SKM-1 treated with dmso at 0.1 percent for 144 hours (cell line): ENCODE data around the gene ABCA1.
"Not testable (repeated sequence)": the region's sequence is repeated elsewhere in the genome, so short reads cannot be mapped to it uniquely, and the experiment has no call there.

Experiments used
- DNase-seq: peaks from one replicate; lab custom pipeline; 2025; ENCODE audit not compliant: unreplicated experiment; lab: John Stamatoyannopoulos, UW

Gene ABCA1

DNA sequence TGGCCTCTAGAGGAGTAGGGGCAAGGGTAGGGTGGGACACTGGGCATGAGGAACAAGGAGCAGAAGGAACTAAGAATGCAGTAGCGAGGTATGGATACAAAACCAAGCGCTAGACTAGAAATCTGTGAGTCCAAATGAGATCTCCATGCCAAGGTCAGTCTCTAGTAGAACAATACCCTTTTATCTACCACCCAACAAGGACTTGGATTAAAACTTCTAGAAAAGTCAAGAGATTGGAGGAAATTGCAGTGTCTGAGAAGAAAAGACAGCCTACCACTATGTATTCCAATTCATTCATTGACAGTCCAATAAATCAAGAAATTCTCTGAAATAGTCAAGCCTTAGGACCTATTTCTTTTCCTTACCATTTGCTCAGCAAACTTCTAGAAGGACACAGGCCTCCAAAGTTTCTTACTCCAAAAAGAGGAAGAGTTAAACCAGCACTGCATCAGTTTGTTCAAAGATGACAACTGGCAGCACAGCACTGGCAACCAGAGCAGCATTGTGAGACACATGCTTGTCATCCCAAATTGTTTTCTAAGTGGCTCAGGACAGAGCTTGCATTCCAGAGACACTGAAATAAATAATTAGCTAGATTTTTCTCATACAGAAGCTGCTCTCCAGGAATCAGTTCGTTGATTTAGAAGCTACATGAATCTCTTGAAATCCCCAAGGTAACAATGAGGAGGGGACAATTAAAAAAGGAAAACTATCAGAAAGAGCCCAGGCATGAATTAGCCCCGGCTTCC lies 22.6 kb downstream of the ABCA1 start:
- no peak for DNase-seq

DNA sequence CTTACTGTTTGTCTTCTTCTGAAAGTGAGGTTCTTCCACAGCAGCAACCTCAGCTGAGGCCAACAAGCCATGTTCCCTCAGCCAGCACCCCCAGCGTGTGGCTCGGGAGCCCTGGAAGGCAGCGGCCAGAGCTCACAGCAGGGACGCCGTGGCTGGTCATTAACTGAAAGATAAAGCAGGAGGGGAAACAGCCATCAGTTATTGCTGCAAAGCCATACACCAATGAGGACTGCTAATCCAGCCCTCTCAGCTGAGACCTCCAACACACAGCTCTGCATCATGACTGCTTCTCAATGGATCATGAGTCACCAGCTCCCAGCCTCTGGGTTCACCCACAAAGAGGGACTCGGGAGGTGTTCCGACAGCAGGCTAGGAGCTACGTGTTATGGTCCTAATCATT lies 24.3 kb downstream of the ABCA1 start:
- DNase-seq = no peak

DNA sequence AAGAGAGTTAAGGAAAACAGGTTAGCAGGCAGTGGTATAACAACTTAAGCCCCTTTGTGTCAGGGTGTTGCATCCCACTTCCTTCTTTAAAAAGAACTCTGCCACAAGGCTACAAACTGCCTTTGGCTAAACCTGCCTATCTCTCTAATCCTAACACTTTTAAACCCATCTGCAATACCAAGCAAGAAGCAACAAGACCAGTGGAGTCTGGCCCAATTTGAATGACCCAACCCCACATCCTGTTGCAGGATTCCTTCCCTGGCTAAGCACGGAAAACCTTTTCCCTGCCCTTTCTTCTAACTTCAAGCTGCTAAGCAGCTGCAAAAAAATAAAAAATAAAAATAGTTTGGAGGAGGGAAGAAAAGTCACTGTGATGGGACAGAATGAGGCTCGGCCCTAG lies 27.1 kb downstream of the ABCA1 start:
- DNase-seq = no peak

DNA sequence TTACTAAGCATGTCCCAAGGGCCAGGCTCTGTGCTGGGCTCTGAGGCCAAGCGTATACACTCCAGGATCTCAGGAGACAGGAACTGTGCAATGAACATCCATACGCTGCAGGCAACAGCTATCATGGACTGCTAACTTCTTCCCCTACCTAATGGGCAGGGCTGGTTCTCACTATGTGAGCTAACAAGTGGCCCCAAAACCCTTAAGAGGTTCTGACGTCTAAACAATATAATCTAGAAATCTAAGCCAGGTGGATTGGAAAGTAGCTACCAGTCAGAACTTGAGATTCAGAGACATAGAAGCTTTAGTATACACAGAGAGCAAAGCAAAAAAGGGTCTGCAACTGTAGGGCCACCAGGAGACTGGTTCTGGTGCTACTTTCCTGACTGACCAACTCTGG lies 27.6 kb downstream of the ABCA1 start:
- no peak for DNase-seq

DNA sequence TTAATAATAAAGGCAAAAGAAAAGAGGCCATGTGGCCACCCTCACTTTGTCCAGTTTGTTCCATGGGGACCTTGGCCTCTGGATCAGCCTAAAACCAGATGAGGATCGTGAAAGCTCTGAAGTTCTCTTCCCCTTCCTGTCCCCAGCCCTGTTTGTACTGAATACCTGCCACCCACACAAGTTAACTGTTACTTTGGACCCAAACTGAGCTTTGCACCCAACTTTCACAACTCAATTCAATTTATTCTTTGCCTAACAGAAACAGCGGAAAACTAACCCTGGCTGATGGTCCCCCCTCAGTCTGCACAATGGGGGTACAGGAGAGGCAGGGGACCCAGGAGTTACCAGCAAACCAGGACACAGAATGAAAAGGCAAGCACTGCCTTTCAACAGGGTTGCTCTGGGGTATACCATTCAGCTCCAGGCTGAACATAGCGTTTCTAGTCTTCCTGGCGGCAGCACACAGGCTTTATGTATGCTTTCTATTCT lies 28.2 kb downstream of the ABCA1 start:
- no peak for DNase-seq

DNA sequence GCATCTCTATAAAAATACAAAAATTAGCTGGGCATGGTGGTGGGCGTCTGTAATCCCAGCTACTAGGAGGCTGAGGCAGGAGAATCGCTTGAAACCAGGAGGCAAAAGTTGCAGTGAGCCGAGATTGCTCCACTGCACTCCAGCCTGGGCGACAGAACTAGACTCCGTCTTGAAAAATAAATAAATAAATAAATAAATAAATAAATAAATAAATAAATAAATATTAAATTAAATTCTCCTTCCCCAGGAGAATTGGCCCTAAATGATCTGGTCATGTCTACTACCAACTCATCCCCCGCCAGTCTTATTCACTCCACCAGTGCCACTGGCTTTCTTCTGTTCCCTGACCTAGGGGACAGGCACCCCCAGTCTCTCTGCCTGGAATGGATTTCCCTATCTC lies 29.6 kb downstream of the ABCA1 start:
- not testable (repeated sequence) for DNase-seq

DNA sequence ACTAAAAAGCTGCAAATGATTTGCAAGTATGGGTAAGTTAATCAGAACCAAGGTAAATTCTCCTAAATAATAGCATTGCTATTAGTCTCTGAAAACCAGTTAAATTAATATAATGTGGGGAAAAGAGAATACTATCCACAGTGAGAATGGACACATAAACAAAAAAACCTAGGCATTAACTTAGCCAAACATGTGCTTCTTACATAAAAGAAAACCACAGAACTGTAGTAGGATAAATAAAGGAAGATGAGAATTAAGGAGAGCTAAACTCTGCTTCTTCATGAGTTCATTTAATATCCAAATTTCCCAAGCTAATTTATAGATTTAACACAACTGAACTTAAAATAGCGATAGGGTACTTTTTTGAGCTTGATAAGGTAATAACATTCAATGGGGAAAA lies 31.8 kb downstream of the ABCA1 start:
- no peak for DNase-seq

DNA sequence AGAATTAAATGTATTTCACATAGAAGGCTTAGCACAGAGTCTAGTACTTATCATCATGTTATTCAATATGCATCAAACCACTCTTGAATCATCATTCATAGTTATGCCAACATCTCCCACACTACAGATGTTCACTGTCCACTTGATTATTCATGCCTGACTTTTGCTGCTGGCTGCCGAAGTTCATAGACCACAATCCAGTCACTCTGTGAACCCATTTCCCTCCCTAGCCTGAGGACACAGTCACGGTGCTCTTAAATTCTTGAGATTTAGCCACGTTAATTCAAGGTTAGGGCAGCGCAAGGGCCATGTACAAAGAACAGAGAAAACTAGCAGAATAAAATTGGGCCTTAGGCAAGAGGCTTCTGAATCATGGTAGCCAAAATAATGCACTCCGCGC lies 32.4 kb downstream of the ABCA1 start:
- no peak for DNase-seq

DNA sequence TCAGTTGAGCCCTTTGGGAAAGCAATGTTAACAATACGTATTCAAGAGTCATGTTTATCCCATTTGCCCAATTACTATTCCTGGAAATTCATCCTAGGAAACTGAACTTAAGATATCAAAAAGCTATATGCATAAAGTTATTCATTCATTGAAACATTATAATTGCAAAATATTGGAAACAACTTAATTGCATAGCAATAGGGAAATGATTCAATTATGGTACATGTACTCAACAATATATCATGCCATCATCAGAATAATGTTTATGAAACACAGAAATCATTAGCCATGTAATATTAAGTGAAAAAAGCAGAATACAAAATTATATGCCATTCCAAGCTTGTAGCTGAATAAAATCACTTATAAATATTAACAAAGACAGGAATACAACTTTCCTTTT lies 35.3 kb downstream of the ABCA1 start:
- no peak for DNase-seq

DNA sequence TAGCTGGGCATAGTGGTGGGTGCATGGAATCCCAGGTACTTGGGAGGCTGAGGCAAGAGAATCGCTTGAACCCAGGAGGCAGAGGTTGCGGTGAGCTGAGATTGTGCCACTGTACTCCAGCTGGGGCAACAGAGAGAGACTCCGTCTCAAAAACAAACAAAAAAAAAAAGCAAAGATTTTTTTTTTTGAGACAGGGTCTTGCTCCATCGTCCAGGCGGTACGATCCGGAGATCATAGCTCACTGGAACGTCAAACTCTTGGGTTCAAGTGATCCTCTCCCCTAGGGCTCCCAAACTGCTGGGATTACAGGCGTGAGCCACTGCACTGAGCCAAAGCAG lies 37.6 kb downstream of the ABCA1 start:
- no peak for DNase-seq

DNA sequence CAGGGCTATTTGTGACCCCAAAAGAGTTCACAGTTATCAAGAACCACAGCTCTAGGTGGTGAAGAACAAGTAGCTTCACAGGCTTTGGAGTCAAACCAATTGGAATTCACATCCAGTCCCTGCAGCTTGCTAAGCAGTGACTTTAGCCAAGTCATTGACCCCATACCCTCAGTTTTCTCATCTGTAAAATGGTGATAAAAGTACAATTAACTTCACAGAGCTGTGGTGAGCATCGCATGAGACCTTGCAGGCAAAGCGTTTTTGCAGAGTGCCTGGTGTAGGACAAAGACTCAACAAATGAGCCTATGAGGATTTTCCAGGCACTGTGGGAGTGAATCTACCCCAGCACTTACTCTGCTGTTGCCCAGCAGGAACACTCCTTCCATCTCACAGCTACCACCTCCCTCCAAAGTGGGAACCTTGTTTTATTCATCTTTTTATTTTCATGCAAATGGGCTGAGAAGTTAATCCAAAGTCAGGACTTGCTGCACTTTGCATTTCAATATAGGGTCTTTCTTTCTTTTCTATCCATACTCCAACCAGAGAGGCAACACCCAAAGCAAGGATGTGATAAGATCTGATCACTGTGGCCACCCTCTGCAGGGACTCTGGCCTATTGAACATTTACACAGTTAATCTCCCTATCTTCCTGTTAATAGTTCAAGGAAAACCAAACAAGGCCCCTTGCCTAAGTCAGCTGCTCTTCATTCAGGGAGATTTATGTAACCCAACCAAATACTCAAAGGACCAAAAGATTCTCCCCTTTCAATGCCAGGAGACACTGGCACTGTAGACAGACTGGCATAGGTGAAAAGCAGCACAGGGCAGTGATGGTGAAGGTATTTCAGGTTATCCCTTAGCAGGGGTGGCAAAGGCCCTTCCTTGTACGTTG lies 41.9 kb downstream of the ABCA1 start:
- DNase-seq = no peak

DNA sequence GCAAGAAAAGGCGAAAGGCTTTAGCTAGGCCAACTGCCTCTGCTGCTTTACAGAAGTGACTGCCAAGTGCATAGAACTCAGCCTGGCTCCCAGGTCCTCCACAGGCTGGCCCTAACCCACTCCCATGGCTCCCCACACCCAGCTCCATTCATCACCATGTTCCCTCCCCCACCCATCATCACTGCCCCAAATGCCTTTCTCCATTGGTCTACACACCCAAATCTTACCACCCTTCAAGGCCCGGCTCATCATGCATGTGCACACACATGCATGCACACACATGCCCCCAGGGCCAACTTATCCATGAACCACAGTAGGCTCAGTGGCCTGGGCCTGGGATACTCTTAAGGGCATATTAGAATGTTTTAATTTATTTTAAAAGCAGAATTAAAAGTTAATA lies 44.8 kb downstream of the ABCA1 start:
- no peak for DNase-seq

DNA sequence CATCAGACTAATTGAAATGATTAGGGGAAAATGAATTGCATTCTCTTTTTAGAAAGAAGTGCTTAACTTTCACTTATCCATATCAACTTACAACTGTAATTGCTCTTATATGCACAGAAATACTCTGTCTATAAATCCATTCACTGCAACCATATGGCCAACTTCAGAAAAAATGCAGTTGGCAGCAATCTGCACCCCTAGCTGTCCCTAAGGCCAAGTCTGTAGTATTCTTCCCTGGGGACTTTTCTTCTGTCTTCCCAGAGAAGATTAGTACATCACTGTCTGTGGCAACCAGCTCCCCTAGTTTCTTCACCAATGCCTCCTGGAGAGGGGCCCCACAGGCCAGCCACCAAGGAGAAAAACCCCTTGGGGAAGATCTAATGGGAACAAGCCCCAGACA lies 45.4 kb downstream of the ABCA1 start:
- DNase-seq = no peak

DNA sequence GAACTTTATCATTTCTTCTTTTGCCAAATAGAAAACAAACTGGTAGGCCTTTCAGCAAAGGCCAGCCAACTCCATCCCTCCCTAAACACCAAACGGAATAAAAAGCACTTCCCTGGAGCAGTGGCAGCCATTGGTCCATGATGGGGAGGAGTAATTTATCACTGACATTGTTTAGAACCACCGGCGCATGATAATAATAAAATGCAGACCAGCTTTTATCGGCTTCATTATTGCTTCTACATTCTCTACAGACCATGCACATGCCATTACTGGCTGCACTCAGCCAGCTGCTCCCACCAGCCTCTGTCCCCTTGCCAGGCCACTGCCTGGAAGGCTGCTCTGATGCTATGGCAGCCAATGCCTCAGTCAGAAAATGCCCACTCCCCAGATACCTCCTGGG lies 45.9 kb downstream of the ABCA1 start:
- no peak for DNase-seq

DNA sequence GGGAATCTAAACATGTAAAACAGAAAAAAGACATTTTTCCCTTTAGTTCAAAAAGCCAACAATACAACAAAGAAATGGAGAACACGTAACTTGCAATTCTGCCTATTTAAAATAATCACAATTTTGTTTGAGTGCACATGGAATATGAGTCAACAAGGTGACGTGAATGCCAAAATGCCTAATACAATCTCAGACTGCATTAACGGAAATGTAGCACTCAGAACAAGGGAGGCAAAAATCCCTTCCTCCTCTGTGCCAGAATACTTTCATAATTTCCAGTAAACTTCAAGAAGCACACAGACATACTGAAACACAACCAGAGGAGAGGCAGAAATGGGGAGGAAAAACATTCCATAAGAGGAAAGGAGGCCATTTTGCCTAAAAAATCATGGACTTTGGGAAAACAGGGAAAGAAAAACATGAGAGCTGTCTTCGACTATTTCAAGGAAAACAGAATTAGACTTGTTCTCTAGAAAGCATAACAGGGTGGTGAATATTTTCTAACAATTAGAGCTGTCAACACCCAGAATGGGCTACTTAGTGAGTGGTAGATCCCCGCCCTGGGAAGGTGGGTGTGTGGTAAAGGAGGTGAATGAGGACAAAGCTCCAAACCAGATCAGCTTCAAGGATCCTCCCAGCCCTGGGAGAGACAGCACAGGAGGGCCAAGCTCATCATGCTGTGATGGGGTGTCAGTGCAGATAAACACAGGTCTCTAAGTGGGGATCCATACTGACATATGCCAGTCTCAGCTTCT lies 48.2 kb downstream of the ABCA1 start:
- no peak for DNase-seq

DNA sequence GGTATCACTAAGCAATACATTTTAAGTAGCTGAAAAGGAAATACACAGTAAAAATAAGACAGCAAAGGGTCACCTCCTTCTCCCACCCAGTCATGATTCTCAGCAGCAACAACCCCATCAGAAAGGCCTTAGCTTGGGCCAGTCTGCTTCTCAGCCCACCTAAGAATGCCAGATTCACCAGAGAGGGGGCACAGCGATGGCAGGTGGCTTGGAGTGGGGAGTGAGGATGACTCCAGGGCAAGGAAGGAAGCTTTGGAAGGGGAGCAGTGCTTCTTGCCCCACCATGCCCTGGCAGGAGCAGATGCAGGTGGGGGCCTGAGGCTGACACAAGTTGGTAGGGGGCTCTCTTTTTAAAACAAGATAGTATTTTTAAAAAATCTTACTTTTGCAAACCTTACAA lies 51.4 kb downstream of the ABCA1 start:
- no peak for DNase-seq

DNA sequence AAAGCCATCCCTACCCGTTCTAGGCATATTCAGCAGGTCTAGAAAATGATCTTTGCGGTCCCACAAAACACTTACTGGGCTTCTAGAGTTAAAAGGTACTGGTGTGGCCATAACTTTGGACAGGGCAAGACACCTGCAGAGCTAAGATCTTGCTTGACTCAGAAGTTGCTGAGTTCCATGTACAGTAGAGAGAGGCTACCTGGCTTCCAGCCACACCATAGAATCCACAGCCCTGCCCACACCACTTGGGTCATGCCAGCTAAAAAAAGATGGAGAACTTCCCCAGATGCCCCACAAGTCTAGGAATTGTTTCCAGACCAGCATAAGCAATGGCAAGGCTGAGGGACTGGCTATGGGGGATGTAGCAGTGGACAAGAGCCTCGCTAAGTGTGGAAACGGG lies 52.1 kb downstream of the ABCA1 start:
- DNase-seq = no peak

DNA sequence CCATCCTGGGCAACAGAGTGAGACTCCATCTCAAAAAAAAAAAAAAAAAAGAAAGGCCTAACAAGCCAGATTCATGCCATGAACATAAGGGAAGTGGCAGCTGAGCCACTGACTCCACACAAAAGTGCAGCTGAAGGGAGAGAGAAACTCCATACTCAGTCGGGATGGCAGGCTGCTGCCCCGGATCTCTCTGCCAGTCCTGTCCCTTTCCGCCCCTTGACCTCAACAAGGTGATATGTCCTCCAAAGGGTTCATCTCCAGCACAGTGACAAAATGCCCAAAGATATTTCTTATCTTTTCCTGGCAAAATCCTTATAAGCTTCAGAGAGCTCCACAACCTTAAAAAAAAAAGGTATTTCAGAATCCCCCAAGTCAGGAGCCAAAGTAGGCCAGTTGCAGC lies 52.6 kb downstream of the ABCA1 start:
- DNase-seq = no peak

DNA sequence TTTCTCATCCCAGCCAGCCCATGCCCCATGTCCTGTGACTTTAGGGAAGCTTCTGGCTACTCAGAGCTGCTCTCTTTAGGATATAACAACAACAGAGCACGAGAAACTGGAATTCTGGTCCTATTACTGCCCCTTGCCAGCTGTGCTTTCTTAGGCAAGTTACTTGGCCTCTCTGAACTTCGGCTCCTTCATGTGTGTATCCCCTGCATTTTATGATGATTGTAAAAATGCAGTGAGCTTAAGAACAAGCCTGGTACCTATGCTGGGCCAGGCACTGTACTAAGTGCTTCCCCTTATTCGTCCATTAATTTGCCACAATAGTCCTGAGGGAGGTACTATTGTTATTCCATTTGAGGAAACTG lies 54.5 kb downstream of the ABCA1 start:
- no peak for DNase-seq

DNA sequence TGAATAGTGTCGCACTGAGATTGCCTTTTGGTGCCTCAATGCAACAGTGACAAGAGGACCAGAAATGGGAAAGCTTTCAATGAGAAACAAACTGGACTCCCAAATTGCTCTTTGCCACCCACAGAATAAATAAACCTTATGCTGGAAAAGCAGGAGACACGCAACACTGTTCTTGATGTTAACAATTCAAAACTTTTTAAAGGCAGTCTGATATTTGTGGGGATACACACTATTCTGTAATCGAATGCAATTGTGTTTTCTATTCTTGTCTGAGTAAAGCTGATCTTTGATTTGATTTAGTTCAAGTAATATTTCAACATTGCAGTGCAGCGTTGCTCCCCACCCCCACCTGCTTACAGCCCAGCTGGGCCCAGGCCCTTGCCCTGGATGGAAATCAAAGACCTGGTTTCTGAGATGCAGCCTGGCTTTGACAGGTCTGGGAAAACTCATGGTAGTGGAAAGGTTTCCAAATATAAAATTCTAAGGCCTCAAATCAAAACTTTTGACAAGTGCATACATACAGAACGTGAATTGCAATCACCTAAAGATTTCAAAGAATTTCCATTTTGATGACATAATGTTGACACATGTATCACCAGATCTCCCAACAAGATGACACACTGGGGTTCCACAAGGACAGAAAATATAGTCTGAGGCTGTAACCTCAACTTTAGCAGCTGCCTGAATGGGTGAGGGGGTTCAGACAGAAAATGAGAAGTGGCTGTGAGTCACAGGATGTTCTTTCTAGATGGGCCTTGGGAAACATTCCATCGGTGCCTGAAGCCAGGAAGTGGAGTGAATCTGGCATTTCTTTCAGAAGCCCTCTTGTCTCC lies 55.1 kb downstream of the ABCA1 start:
- DNase-seq = peak; percentile 20

DNA sequence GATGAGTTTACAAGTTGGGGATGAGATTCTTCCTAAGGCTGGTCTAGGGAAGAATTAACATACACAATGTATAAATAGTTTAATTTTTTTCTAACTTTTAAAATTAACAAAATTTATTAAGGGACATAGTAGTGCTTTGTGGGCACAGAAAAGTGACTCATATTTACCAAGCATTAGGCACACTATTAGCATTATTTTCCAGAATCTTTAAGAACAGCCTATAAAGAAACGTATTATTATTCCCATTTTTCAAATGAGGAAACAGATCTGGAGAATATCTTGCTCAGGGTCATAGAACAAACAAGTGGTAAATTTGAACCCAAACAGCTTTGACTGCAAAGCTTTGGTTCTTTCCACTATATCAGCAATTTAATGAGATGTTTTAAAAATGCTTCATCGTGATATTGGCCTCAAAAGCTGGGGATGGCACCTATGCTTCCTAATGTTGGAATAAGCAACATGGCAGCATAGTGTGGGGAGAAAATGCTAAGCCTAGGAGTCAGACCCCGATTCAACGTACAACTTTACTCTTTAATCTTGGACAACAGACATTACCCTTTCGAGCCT lies 55.9 kb downstream of the ABCA1 start:
- DNase-seq = no peak
